H1 (cell line): ENCODE data around the gene TMEM39A. TPM values are rescaled to one million over a fixed set of nuclear protein-coding genes. Genes with fewer than 3 reads are reported as not detected.

Experiments
- CTCF ChIA-PET: fragments of 300-600 bp; sonication (Branson Sonifier 250); formaldehyde crosslinking; loops from one replicate; lab custom pipeline; 2021; ENCODE audit not compliant: partially characterized antibody; lab: Charles Lee
- POLR2A ChIA-PET: fragments of 300-600 bp; sonication (Branson Sonifier 250); formaldehyde crosslinking; loops from one replicate; lab custom pipeline; 2021; ENCODE audit warnings: inconsistent platforms; ENCODE audit not compliant: partially characterized antibody; lab: Charles Lee
- DNase-seq, 2 experiments: peaks; one replicate each; pipeline versions ENCODE4 v3.0.0 to v3.0.0-alpha.2; 2010 to 2022; ENCODE audit warnings: low spot score in 2 of 2, low read depth in 1 of 2, mixed read lengths in 1 of 2
- FAIRE-seq: peaks from 2 replicates; lab custom pipeline; 2011; peaks lifted over from hg19 to GRCh38; lab: Jason Lieb, UNC
- H2AFZ ChIP-seq: 2 replicates; pipeline ENCODE4 v1.8.1; 2012; ENCODE audit warnings: low read length, inconsistent platforms
- H2AK5ac ChIP-seq: 2 replicates; pipeline ENCODE4 v1.6.1; 2013; ENCODE audit warnings: low read depth, low read length
- H2BK120ac ChIP-seq: replicated peaks from 2 replicates; pipeline ENCODE3; 2013; ENCODE audit warnings: low read depth, low read length, inconsistent platforms
- H2BK12ac ChIP-seq: 2 replicates; pipeline ENCODE4 v1.6.1; 2013; ENCODE audit warnings: low read depth, low read length
- H2BK15ac ChIP-seq: 2 replicates; pipeline ENCODE4 v1.6.1; 2013; ENCODE audit warnings: low read length
- H2BK20ac ChIP-seq: 2 replicates; pipeline ENCODE4 v1.6.1; 2013; ENCODE audit warnings: low read length
- H2BK5ac ChIP-seq: 2 replicates; pipeline ENCODE4 v1.6.1; 2013; ENCODE audit warnings: low read depth, low read length
- H3K14ac ChIP-seq: 2 replicates; pipeline ENCODE4 v1.6.1; 2013; ENCODE audit warnings: inconsistent platforms; ENCODE audit not compliant: insufficient read length
- H3K18ac ChIP-seq: 2 replicates; pipeline ENCODE4 v1.6.1; 2013; ENCODE audit warnings: low read length; ENCODE audit errors: extremely low read depth
- H3K23ac ChIP-seq: 2 replicates; pipeline ENCODE4 v1.6.1; 2013; ENCODE audit warnings: inconsistent platforms; ENCODE audit not compliant: insufficient read length
- H3K23me2 ChIP-seq: 2 replicates; pipeline ENCODE4 v1.6.1; 2013; ENCODE audit warnings: low read depth, low read length
- H3K27ac ChIP-seq: 2 replicates; pipeline ENCODE4 v1.6.1; 2011; ENCODE audit warnings: low read depth, low read length, inconsistent platforms
- H3K27me3 ChIP-seq, 4 experiments: replicated peaks in 1 of 4; 1 replicate in 1 of 4; 2 replicates in 3 of 4; pipeline versions ENCODE4 v1.6.1 to v1.8.1; 2011 to 2013; ENCODE audit warnings: low read length in 3 of 4, mild to moderate bottlenecking in 3 of 4, inconsistent platforms in 2 of 4, mixed read lengths in 2 of 4, moderate library complexity in 1 of 4; ENCODE audit not compliant: control insufficient read depth in 3 of 4, insufficient read depth in 3 of 4; ENCODE audit errors: extremely low read depth in 1 of 4
- H3K36me3 ChIP-seq, 4 experiments: 2 replicates each; pipeline versions ENCODE4 v1.6.1 to v1.8.1; 2011 to 2013; ENCODE audit warnings: mild to moderate bottlenecking in 4 of 4, low read length in 3 of 4, moderate library complexity in 2 of 4, control low read depth in 1 of 4, inconsistent platforms in 1 of 4; ENCODE audit not compliant: insufficient read depth in 4 of 4, control insufficient read depth in 2 of 4
- H3K4ac ChIP-seq: replicated peaks from 2 replicates; pipeline ENCODE3; 2013; ENCODE audit warnings: low read length, low read depth, mixed read lengths, inconsistent platforms; ENCODE audit not compliant: insufficient read length
- H3K4me1 ChIP-seq, 4 experiments: replicated peaks in 1 of 4; 1 replicate in 1 of 4; 2 replicates in 3 of 4; pipeline versions ENCODE4 v1.6.1 to v1.8.1; 2011 to 2013; ENCODE audit warnings: low read length in 3 of 4, inconsistent platforms in 2 of 4, mixed read lengths in 1 of 4; ENCODE audit not compliant: insufficient read depth in 4 of 4, control insufficient read depth in 3 of 4
- H3K4me2 ChIP-seq, 2 experiments: 2 replicates each; pipeline versions ENCODE4 v1.6.1 to v1.8.1; 2011 to 2013; ENCODE audit warnings: low read depth in 2 of 2, low read length in 2 of 2, control low read depth in 1 of 2, inconsistent platforms in 1 of 2, mild to moderate bottlenecking in 1 of 2; ENCODE audit not compliant: insufficient read depth in 1 of 2
- H3K4me3 ChIP-seq, 4 experiments: fragments of 200-600, 300-600 bp in 1 of 4; sonication (generic), shearing (Covaris generic), sonication (Bioruptor Twin) in 1 of 4; 2 replicates each; pipeline versions ENCODE4 v1.5.1 to v1.8.1; 2011 to 2016; ENCODE audit warnings: low read length in 4 of 4, low read depth in 3 of 4, control low read depth in 2 of 4, inconsistent platforms in 2 of 4, mild to moderate bottlenecking in 2 of 4, mixed read lengths in 1 of 4, moderate library complexity in 1 of 4; ENCODE audit not compliant: insufficient read depth in 2 of 4; ENCODE audit errors: extremely low read depth in 1 of 4
- H3K56ac ChIP-seq: replicated peaks from 2 replicates; pipeline ENCODE3; 2013; ENCODE audit warnings: low read depth, mild to moderate bottlenecking, mixed read lengths, low read length, inconsistent platforms; ENCODE audit not compliant: insufficient read length
- H3K79me1 ChIP-seq: 2 replicates; pipeline ENCODE4 v1.6.1; 2013; ENCODE audit warnings: low read depth, low read length, control low read depth
- H3K79me2 ChIP-seq, 2 experiments: 2 replicates each; pipeline versions ENCODE4 v1.6.1 to v1.8.1; 2012 to 2013; ENCODE audit warnings: low read length in 2 of 2, mild to moderate bottlenecking in 2 of 2, inconsistent platforms in 1 of 2; ENCODE audit not compliant: insufficient read depth in 2 of 2, control insufficient read depth in 1 of 2
- H3K9ac ChIP-seq, 4 experiments: replicated peaks in 1 of 4; 1 replicate in 1 of 4; 2 replicates in 3 of 4; pipeline versions ENCODE4 v1.6.1 to v1.8.1; 2011 to 2013; ENCODE audit warnings: low read depth in 3 of 4, low read length in 3 of 4, control low read depth in 2 of 4, mild to moderate bottlenecking in 2 of 4, moderate library complexity in 2 of 4, inconsistent platforms in 1 of 4; ENCODE audit errors: extremely low read depth in 1 of 4
- H3K9me3 ChIP-seq, 2 experiments: 2 replicates each; pipeline versions ENCODE4 v1.6.1 to v1.8.1; 2012 to 2013; ENCODE audit warnings: mild to moderate bottlenecking in 2 of 2, moderate library complexity in 2 of 2, control low read depth in 1 of 2, inconsistent platforms in 1 of 2, low read depth in 1 of 2, low read length in 1 of 2, mixed read lengths in 1 of 2; ENCODE audit not compliant: insufficient read depth in 2 of 2
- H4K20me1 ChIP-seq, 2 experiments: replicated peaks in 1 of 2; 2 replicates each; pipeline versions ENCODE3 to v1.8.1; 2011 to 2013; ENCODE audit warnings: inconsistent platforms in 2 of 2, low read length in 2 of 2, mild to moderate bottlenecking in 1 of 2; ENCODE audit not compliant: insufficient read depth in 2 of 2, control insufficient read depth in 1 of 2
- H4K5ac ChIP-seq: 2 replicates; pipeline ENCODE4 v1.6.1; 2013; ENCODE audit warnings: low read length, low read depth, mixed read lengths, inconsistent platforms; ENCODE audit not compliant: insufficient read length
- H4K8ac ChIP-seq: 2 replicates; pipeline ENCODE4 v1.8.0; 2013; ENCODE audit warnings: mild to moderate bottlenecking, moderate library complexity, low read length, inconsistent platforms; ENCODE audit not compliant: insufficient read depth; ENCODE audit errors: extremely low read depth
- H4K91ac ChIP-seq: replicated peaks from 2 replicates; pipeline ENCODE3; 2013; ENCODE audit warnings: low read length, mixed read lengths, inconsistent platforms; ENCODE audit not compliant: insufficient read length
- CBX8 ChIP-seq: fragments of 300-800, 300-1000 bp; sonication (generic); IDR thresholded peaks from 2 replicates; pipeline ENCODE4 v1.7.1; 2016; ENCODE audit warnings: low read depth, low read length, borderline replicate concordance
- CEBPB ChIP-seq: IDR thresholded peaks from 2 replicates; pipeline ENCODE4 v1.6.1; 2012; ENCODE audit warnings: low read depth, low read length
- E2F6 ChIP-seq: IDR thresholded peaks from 2 replicates; pipeline ENCODE4 v1.6.1; 2012; ENCODE audit warnings: inconsistent platforms
- EP300 ChIP-seq, 2 experiments: IDR thresholded peaks; 1 replicate in 1 of 2; 2 replicates in 1 of 2; pipeline ENCODE4 v1.6.1; 2011 to 2012; ENCODE audit warnings: low read depth in 2 of 2, low read length in 2 of 2, mild to moderate bottlenecking in 2 of 2, borderline replicate concordance in 1 of 2, inconsistent platforms in 1 of 2, moderate library complexity in 1 of 2
- FOSL1 ChIP-seq: IDR thresholded peaks from 2 replicates; pipeline ENCODE4 v1.6.1; 2011; ENCODE audit warnings: mild to moderate bottlenecking, low read depth, low read length, moderate library complexity; ENCODE audit not compliant: insufficient read depth
- GABPA ChIP-seq: IDR thresholded peaks from 2 replicates; pipeline ENCODE4 v1.6.1; 2011; ENCODE audit warnings: mild to moderate bottlenecking, low read length, moderate library complexity, borderline replicate concordance; ENCODE audit not compliant: insufficient read depth
- HDAC6 ChIP-seq: IDR thresholded peaks from one replicate; pipeline ENCODE4 v1.7.1; 2012; ENCODE audit warnings: low read depth, mild to moderate bottlenecking, inconsistent platforms, low read length, moderate library complexity
- JUN ChIP-seq: IDR thresholded peaks from 2 replicates; pipeline ENCODE4 v1.6.1; 2011; ENCODE audit warnings: low read depth, mild to moderate bottlenecking, improper control_type of control experiment, low read length
- KDM5A ChIP-seq: fragments of 200-600 bp; IDR thresholded peaks from 2 replicates; pipeline ENCODE4 v1.7.1; 2012; ENCODE audit warnings: mild to moderate bottlenecking, low read length, inconsistent platforms, mixed read lengths
- MAX ChIP-seq: IDR thresholded peaks from 2 replicates; pipeline ENCODE4 v1.6.1; 2012; ENCODE audit warnings: inconsistent platforms
- PHF8 ChIP-seq: fragments of 200-600 bp; sonication (generic); conservative IDR thresholded peaks from 2 replicates; pipeline ENCODE4 v1.7.1; 2012; ENCODE audit warnings: low read depth, mild to moderate bottlenecking, inconsistent platforms, low read length, moderate library complexity
- POLR2AphosphoS5 ChIP-seq: IDR thresholded peaks from 2 replicates; pipeline ENCODE4 v1.6.1; 2011; ENCODE audit warnings: low read depth, low read length
- POU5F1 ChIP-seq: IDR thresholded peaks from 2 replicates; pipeline ENCODE4 v1.6.1; 2011; ENCODE audit warnings: low read depth, mild to moderate bottlenecking, low read length, moderate library complexity
- WGBS, 2 experiments: shearing (Covaris generic) in 1 of 2; methylation state at CpG; one replicate each; pipeline versions ENCODE4 v1.1.6 to v1.1.7; 2013 to 2015; ENCODE audit warnings: low lambda C conversion rate in 2 of 2, mixed read lengths in 2 of 2, inconsistent platforms in 1 of 2, low coverage in 1 of 2, missing lambda C conversion rate in 1 of 2; ENCODE audit not compliant: insufficient replicate concordance in 2 of 2, insufficient coverage in 1 of 2, insufficient read length in 1 of 2; ENCODE audit errors: extremely low coverage in 1 of 2, missing lambda C conversion rate in 1 of 2; 5-methylcytosine and 5-hydroxymethylcytosine counted together
- polyA plus RNA-seq, 7 experiments: library from polyadenylated mRNA; depleted of rRNA in 3 of 7; stranded (reverse) in 5 of 7; unstranded in 2 of 7; fragments of >200 nt in 5 of 7; fragments of 200-250 nt in 2 of 7; gene quantifications; 1 replicate in 5 of 7; 2 replicates in 1 of 7; 4 replicates in 1 of 7; pipeline versions ENCODE4 v1.2.1 to v1.2.3, GENCODE V29; 2011 to 2013; ENCODE audit warnings: missing spikeins in 2 of 7, mixed read lengths in 2 of 7
- total RNA-seq: library from RNA; stranded (reverse); fragmentation: NEBNext Ultra II Directional; extraction: Animal tissue kit (Norgen Biotek cat#: 25700); gene quantifications from 2 replicates; pipeline ENCODE4 v1.2.1, GENCODE V29; 2021

The TMEM39A gene
- total and polyA plus RNA-seq, 2 of the 8 experiments (the other 6 are each of a cell fraction or from before 2014, with no cell fraction given) = 26.8 to 36.1 TPM

- H3K4me1 ChIP-seq = no peaks in the 10 kb centered on the region; a peak in 1 of 7 replicates
- H4K5ac ChIP-seq = no peak overlapping the region
- no peak overlapping the region for H3K23ac ChIP-seq
- H3K23me2 ChIP-seq = peaks cover 5% of the 10 kb centered on the region; the same call in 1 of the 2 replicates
- H2BK15ac ChIP-seq = no peak overlapping the region
- no peak overlapping the region for H2BK20ac ChIP-seq
- no peak overlapping the region for H2BK12ac ChIP-seq
- H3K79me2 ChIP-seq = peaks cover 3 to 32% of the 10 kb centered on the region in 2 experiments; a peak in 2 of 4 replicates
- peak overlapping the region; percentile 39; the same call in 1 of the 2 replicates for H2BK5ac ChIP-seq
- FAIRE-seq (no peak), DNase-seq (no peak)
- no peak overlapping the region for H2BK120ac ChIP-seq
- H3K4me3 ChIP-seq = peak overlapping the region; percentile 93 to 98 (median 97)
- no peak overlapping the region for H2AFZ ChIP-seq
- peak overlapping the region; percentile 71 to 78 for H3K4me2 ChIP-seq
- H3K14ac ChIP-seq = no peak overlapping the region
- 14% methylated on average over 5 of the region's 8 CpGs; no CpG with 5 or more reads in 1 of the 2 experiments for WGBS, 2 experiments
- H4K20me1 ChIP-seq = no peaks in the 10 kb centered on the region
- H3K56ac ChIP-seq = no peak overlapping the region
- H3K27ac ChIP-seq = no peak overlapping the region
- H3K9ac ChIP-seq = peak overlapping the region; percentile 75 to 96 (median 86)
- peaks cover 0 to 21% (median 3%) of the 10 kb centered on the region in 4 experiments; a peak in 2 of 8 replicates for H3K36me3 ChIP-seq
- no peak overlapping the region for H3K18ac ChIP-seq
- ChIA-PET CTCF (interaction anchor here (1.2 to 1.8 kb wide), 3 partner anchors 8 to 183 kb away, joined by 4 to 5 read pairs (median 5); no protein-coding TSS in a partner anchor), POLR2A (interaction anchor here (0.6 to 4.0 kb wide), 17 partner anchors 9 to 296 kb away, joined by 3 to 27 read pairs (median 4); partner anchors contain the start of genes ADPRH, POGLUT1 and TMEM39A)
- H3K4ac ChIP-seq = no peak overlapping the region
- H4K8ac ChIP-seq = no peak overlapping the region
- no peak overlapping the region for H2AK5ac ChIP-seq
- no peaks in the 10 kb centered on the region; the same call in 1 of the 2 replicates for H3K79me1 ChIP-seq
- H3K9me3 ChIP-seq = no peaks in the 10 kb centered on the region
- no peak overlapping the region for H4K91ac ChIP-seq
- H3K27me3 ChIP-seq = no peaks in the 10 kb centered on the region
- no peak for TF ChIP-seq POLR2AphosphoS5
- no peak for TF ChIP-seq FOSL1
- no peak for TF ChIP-seq EP300 (IDR thresholded peaks at IDR 0.05; ENCODE audit: borderline replicate concordance in 1 of 2, low read depth in 2 of 2, low read length in 2 of 2)
- no peak for TF ChIP-seq CEBPB
- TF ChIP-seq MAX = no peak
- no peak for TF ChIP-seq PHF8
- no peak for TF ChIP-seq GABPA
- TF ChIP-seq KDM5A = no peak
- TF ChIP-seq POU5F1 = no peak
- no peak for TF ChIP-seq HDAC6
- no peak for TF ChIP-seq E2F6
- TF ChIP-seq CBX8 = no peak
- TF ChIP-seq JUN = no peak
Observed at GRCh38 chr3:119497820-119498185, 34.4 kb upstream of the TMEM39A start.
